GM12878 (cell line): ENCODE measurements around the gene NINJ1.

Experiments used
- ATF2 ChIP-seq: IDR thresholded peaks from 2 replicates; pipeline ENCODE4 v1.6.1; 2012; ENCODE audit warnings: low read length, inconsistent platforms
- BRCA1 ChIP-seq: IDR thresholded peaks from 2 replicates; pipeline ENCODE4 v1.6.1; 2011; ENCODE audit warnings: low read depth, low read length, improper control_type of control experiment
- HDGF ChIP-seq: fragments of 450-650 bp; IDR thresholded peaks from 2 replicates; pipeline ENCODE4 v1.6.1; 2016; ENCODE audit warnings: antibody characterized with exemption
- IKZF2 ChIP-seq, 2 experiments: fragments of 450-650 bp; IDR thresholded peaks; 2 replicates each; pipeline ENCODE4 v1.6.1; 2017; ENCODE audit warnings: mild to moderate bottlenecking in 2 of 2, moderate library complexity in 2 of 2
- PAX8 ChIP-seq: fragments of 450-650 bp; IDR thresholded peaks from 2 replicates; pipeline ENCODE4 v1.6.1; 2017; ENCODE audit warnings: mild to moderate bottlenecking, moderate library complexity
- POLR2A ChIP-seq: IDR thresholded peaks from 2 replicates; pipeline ENCODE4 v1.6.1; 2011; ENCODE audit warnings: low read depth, mild to moderate bottlenecking, low read length
- SP1 ChIP-seq: IDR thresholded peaks from one replicate; pipeline ENCODE4 v1.6.1; 2011; ENCODE audit warnings: low read depth, low read length
- SPI1 ChIP-seq: IDR thresholded peaks from 2 replicates; pipeline ENCODE4 v1.6.1; 2011; ENCODE audit warnings: low read depth, mild to moderate bottlenecking, low read length, moderate library complexity, borderline replicate concordance; ENCODE audit not compliant: insufficient read depth
- TAF1 ChIP-seq: IDR thresholded peaks from 2 replicates; pipeline ENCODE4 v1.6.1; 2011; ENCODE audit warnings: mild to moderate bottlenecking, low read depth, low read length, borderline replicate concordance
- ZNF274 ChIP-seq: IDR thresholded peaks from one replicate; pipeline ENCODE4 v1.8.0; 2011; ENCODE audit not compliant: insufficient read length, insufficient read depth
- TF ChIP-seq, protein P1 (sequence below), 3 experiments: IDR thresholded peaks in 2 of 3; conservative IDR thresholded peaks in 1 of 3; 2 replicates each; pipeline ENCODE4 v1.5.1; 2011; ENCODE audit warnings: low read depth in 3 of 3, low read length in 3 of 3, mild to moderate bottlenecking in 3 of 3, control low read depth in 2 of 3, moderate library complexity in 2 of 3, inconsistent platforms in 1 of 3, mixed read lengths in 1 of 3; ENCODE audit not compliant: control insufficient read depth in 2 of 3, insufficient read depth in 1 of 3; ENCODE audit errors: extremely low read depth in 1 of 3

GRCh38 chr9:93129286-93129685, 4.8 kb downstream of the NINJ1 start:
- no peak for TF ChIP-seq HDGF
- TF ChIP-seq, protein P1, sequence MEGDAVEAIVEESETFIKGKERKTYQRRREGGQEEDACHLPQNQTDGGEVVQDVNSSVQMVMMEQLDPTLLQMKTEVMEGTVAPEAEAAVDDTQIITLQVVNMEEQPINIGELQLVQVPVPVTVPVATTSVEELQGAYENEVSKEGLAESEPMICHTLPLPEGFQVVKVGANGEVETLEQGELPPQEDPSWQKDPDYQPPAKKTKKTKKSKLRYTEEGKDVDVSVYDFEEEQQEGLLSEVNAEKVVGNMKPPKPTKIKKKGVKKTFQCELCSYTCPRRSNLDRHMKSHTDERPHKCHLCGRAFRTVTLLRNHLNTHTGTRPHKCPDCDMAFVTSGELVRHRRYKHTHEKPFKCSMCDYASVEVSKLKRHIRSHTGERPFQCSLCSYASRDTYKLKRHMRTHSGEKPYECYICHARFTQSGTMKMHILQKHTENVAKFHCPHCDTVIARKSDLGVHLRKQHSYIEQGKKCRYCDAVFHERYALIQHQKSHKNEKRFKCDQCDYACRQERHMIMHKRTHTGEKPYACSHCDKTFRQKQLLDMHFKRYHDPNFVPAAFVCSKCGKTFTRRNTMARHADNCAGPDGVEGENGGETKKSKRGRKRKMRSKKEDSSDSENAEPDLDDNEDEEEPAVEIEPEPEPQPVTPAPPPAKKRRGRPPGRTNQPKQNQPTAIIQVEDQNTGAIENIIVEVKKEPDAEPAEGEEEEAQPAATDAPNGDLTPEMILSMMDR (IDR thresholded peaks at IDR 0.05 in 2 of 3, conservative IDR thresholded peaks at IDR 0.05 in 1 of 3; ENCODE audit: control insufficient read depth in 2 of 3, extremely low read depth in 1 of 3, insufficient read depth in 1 of 3, low read depth in 3 of 3, low read length in 3 of 3): no peak
- no peak for TF ChIP-seq SPI1
- TF ChIP-seq IKZF2 (IDR thresholded peaks at IDR 0.05): no peak
- no peak for TF ChIP-seq ATF2
- no peak for TF ChIP-seq SP1
- no peak for TF ChIP-seq PAX8
- no peak for TF ChIP-seq BRCA1
- no peak for TF ChIP-seq POLR2A
- TF ChIP-seq TAF1: no peak
- no peak for TF ChIP-seq ZNF274
